ENCODE data around the gene CCDC85A.

DNA sequence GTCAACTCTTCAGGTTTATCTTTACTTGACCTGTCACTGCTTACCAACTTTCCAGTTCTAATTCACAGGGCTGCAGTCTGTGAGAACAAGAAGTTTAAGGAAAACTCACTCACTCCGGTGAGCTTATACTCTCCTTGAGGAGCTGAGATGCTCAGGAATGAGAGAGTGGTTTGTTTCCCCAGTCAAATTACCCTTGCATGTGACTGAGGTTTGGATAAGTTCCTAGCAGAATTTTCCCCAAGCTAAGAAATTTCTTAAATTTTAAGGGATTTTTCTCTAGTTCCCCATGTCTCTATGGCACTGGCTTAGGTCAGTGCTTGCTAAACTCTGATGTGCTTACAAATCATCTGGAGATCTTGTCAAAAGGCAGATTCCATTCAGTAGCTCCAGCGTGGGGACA, 12.8 kb upstream of the CCDC85A start:
- TF ChIP-seq, protein P1, sequence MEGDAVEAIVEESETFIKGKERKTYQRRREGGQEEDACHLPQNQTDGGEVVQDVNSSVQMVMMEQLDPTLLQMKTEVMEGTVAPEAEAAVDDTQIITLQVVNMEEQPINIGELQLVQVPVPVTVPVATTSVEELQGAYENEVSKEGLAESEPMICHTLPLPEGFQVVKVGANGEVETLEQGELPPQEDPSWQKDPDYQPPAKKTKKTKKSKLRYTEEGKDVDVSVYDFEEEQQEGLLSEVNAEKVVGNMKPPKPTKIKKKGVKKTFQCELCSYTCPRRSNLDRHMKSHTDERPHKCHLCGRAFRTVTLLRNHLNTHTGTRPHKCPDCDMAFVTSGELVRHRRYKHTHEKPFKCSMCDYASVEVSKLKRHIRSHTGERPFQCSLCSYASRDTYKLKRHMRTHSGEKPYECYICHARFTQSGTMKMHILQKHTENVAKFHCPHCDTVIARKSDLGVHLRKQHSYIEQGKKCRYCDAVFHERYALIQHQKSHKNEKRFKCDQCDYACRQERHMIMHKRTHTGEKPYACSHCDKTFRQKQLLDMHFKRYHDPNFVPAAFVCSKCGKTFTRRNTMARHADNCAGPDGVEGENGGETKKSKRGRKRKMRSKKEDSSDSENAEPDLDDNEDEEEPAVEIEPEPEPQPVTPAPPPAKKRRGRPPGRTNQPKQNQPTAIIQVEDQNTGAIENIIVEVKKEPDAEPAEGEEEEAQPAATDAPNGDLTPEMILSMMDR (conservative IDR thresholded peaks at IDR 0.05; ENCODE audit: low read depth in 2 of 2) = no peak
- no peak for TF ChIP-seq CREB1 (CRISPR knock-in tag; IDR thresholded peaks at IDR 0.05; ENCODE audit: low read depth)
- no peak for TF ChIP-seq POLR2AphosphoS5 (IDR thresholded peaks at IDR 0.05; ENCODE audit: low read depth)

All from GM23338 (cell line).